ENCODE data around the gene CCNK. TPM values are rescaled to one million over a fixed set of nuclear protein-coding genes. Genes with fewer than 3 reads are reported as not detected.

CCNK gene
- total RNA-seq, 4 donors from 2014 or later = 14.5 to 42.6 (median 31.3) TPM

DNA sequence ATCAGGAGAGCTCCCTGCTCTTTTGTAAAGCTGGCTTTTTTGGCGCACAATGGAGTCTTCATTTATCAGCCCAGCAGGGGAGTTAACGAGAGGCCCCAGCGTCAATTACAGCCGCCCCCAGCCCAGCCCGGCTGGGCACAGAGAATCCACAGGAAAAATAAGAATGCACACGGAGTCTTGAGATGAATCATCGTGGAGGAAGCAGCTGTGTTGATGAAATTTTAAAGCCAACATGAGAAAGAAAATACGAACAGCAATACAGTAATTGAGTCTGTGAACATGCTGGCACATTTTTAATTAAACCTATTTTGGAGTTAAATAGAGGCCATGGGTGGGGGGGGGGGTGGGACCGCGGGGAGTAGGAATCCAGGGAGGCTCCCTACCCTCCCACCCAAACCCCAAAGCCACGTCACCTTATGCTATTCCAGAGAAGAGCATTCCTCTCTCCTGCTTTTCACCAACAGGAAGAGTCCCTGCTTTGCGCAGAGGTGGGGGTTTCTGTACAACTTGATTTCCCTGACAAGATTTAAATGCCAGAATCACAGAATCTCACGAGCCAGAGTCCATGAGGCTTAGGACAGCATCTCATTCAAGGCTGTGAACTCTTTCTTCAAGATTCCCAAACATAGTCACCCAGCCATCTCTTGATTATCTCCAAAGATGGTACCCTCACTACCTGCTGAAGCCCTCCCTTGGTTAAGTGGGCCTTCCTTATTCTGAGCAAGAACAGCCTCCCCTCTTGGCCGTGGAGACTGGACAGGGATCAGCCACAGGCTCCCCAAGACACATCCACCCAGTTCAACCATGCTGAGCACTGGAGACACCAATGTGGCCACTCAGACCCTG lies 50.3 kb downstream of the CCNK start:
- no peak for DNase-seq
- Histone ChIP-seq H3K4me1 (peaks cover 0 to 16% (median 4%) of the 10 kb centered on the region in 4 donors), H3K36me3 (no peaks in the 10 kb centered on the region), H3K4me3 (no peak overlapping the region), H3K9me3 (no peaks in the 10 kb centered on the region), H3K27ac (peak overlapping the region; percentile 1 to 41 (median 16)), H3K27me3 (no peaks in the 10 kb centered on the region)
- 34 to 55% methylated on average over 9 to 14 of the region's 14 CpGs for WGBS, 2 donors (ENCODE audit: low coverage in 1 of 2)
- in situ Hi-C loops (cut with MboI; ENCODE audit: low pct_ligation_motif_present in 1 of 4, low pct_unique_long_range_greater_than_20kb in 1 of 4, low sequenced_read_pairs in 3 of 4) = loop anchor here in 1 of 4 donors (25.0 kb wide), 1 partner anchor 356 kb away; no protein-coding TSS in a partner anchor
- no peak for TF ChIP-seq POLR2A (IDR thresholded peaks at IDR 0.05)
- TF ChIP-seq POLR2AphosphoS5 (IDR thresholded peaks at IDR 0.05) = no peak
- TF ChIP-seq EP300 (IDR thresholded peaks at IDR 0.05; ENCODE audit: low read depth) = no peak
- TF ChIP-seq, protein P1, sequence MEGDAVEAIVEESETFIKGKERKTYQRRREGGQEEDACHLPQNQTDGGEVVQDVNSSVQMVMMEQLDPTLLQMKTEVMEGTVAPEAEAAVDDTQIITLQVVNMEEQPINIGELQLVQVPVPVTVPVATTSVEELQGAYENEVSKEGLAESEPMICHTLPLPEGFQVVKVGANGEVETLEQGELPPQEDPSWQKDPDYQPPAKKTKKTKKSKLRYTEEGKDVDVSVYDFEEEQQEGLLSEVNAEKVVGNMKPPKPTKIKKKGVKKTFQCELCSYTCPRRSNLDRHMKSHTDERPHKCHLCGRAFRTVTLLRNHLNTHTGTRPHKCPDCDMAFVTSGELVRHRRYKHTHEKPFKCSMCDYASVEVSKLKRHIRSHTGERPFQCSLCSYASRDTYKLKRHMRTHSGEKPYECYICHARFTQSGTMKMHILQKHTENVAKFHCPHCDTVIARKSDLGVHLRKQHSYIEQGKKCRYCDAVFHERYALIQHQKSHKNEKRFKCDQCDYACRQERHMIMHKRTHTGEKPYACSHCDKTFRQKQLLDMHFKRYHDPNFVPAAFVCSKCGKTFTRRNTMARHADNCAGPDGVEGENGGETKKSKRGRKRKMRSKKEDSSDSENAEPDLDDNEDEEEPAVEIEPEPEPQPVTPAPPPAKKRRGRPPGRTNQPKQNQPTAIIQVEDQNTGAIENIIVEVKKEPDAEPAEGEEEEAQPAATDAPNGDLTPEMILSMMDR (IDR thresholded peaks at IDR 0.05) = no peak
- intact Hi-C loops (cut with DNase I; ENCODE audit: low total_unique reads) = no loop called here

DNA sequence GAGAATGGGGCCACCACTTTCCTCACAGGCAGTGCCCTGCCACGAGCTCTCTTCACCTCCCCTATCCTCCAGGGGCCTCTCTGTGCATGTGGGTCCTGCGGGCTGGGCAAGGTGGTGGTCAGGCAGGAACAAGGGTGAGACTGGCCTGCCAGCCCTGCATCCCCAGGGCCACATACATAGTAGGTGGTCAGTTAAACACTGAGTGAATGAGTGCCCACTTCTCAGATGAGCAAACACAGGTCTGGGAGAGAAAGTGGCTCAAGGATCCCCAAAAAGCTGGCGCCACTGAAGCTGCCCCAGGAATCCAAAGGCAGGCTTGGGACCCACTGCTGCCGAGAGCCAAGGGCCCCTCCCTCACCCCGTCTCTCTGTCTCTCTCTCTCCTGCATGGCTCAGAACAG lies 51.1 kb downstream of the CCNK start:
- no peaks in the 10 kb centered on the region for H3K36me3 ChIP-seq
- H3K4me3 ChIP-seq = no peak overlapping the region
- H3K27ac ChIP-seq = no peak overlapping the region
- peaks cover 3 to 24% (median 10%) of the 10 kb centered on the region in 4 donors for H3K4me1 ChIP-seq
- no peaks in the 10 kb centered on the region for H3K27me3 ChIP-seq
- intact Hi-C loops (cut with DNase I; ENCODE audit: low total_unique reads) (no loop called here), in situ Hi-C loops (cut with MboI; ENCODE audit: low pct_ligation_motif_present in 1 of 4, low pct_unique_long_range_greater_than_20kb in 1 of 4, low sequenced_read_pairs in 3 of 4) (loop anchor here in 1 of 4 donors (25.0 kb wide), 1 partner anchor 355 kb away; no protein-coding TSS in a partner anchor)
- WGBS, 2 donors (ENCODE audit: low coverage in 1 of 2) = 94% methylated on average over 5 of the region's 5 CpGs; no CpG with 5 or more reads in 1 of the 2 donors
- DNase-seq = no peak
- TF ChIP-seq EP300 (IDR thresholded peaks at IDR 0.05; ENCODE audit: low read depth) = no peak
- TF ChIP-seq POLR2AphosphoS5 (IDR thresholded peaks at IDR 0.05) = no peak
- TF ChIP-seq, protein P1 (IDR thresholded peaks at IDR 0.05) = no peak
- no peak for TF ChIP-seq POLR2A (IDR thresholded peaks at IDR 0.05)
- no peaks in the 10 kb centered on the region for H3K9me3 ChIP-seq

DNA sequence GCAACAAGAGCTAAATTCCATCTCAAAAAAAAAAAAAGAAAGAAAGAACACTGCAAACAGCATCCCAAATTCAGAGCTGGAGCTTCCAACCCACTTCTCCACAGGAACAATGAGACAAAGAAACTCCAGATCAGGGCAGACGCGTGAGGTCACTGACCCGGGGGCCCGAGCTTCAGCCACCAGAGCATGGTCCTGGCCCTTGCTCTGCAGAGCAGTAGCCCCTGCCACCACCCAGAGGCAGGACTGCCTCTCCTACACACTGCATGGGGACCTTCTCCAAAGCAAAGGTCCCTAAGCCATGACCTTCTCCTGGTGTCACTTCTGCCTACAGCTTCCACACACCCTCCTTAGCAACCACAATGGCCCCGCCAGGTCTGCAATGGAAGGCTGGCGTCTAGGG lies 53.1 kb downstream of the CCNK start:
- no peak overlapping the region for H3K4me3 ChIP-seq
- TF ChIP-seq, protein P1 (IDR thresholded peaks at IDR 0.05) = no peak
- TF ChIP-seq POLR2A (IDR thresholded peaks at IDR 0.05) = no peak
- no peak for TF ChIP-seq POLR2AphosphoS5 (IDR thresholded peaks at IDR 0.05)
- TF ChIP-seq EP300 (IDR thresholded peaks at IDR 0.05; ENCODE audit: low read depth) = no peak
- H3K36me3 ChIP-seq = no peaks in the 10 kb centered on the region
- in situ Hi-C loops (cut with MboI; ENCODE audit: low pct_ligation_motif_present in 1 of 4, low pct_unique_long_range_greater_than_20kb in 1 of 4, low sequenced_read_pairs in 3 of 4) (loop anchor here in 1 of 4 donors (25.0 kb wide), 1 partner anchor 353 kb away; no protein-coding TSS in a partner anchor), intact Hi-C loops (cut with DNase I; ENCODE audit: low total_unique reads) (no loop called here)
- H3K9me3 ChIP-seq = no peaks in the 10 kb centered on the region
- H3K27me3 ChIP-seq = no peaks in the 10 kb centered on the region
- peaks cover 3 to 40% (median 16%) of the 10 kb centered on the region in 4 donors for H3K4me1 ChIP-seq
- no peak for DNase-seq
- WGBS, 2 donors (ENCODE audit: low coverage in 1 of 2) = 86 to 100% methylated on average over 4 to 6 of the region's 6 CpGs
- H3K27ac ChIP-seq = peak overlapping the region in 3 of 4 donors; percentile 9 to 85 (median 54)

DNA sequence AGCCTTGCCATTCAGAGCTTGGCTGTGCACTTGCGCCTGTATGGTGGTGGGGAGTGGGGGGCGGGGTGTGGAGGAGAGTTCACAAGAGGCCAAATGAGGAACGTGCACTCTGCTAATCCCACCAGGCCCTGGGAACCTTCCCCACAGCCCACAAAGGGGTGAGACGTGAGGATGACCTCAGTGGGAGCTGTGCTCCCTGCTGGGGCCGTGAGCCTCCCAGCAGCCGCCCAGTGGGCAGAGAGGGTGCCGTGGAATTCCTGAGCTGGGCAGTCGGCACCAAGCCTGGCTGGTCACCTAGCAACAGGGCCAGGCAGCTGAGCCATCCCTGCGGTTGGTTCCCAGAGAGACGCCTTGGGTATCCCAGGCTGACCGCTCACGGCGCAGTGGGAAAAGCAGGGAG lies 53.7 kb downstream of the CCNK start:
- H3K9me3 ChIP-seq = no peaks in the 10 kb centered on the region
- intact Hi-C loops (cut with DNase I; ENCODE audit: low total_unique reads) (no loop called here), in situ Hi-C loops (cut with MboI; ENCODE audit: low pct_ligation_motif_present in 1 of 4, low pct_unique_long_range_greater_than_20kb in 1 of 4, low sequenced_read_pairs in 3 of 4) (loop anchor here in 1 of 4 donors (25.0 kb wide), 1 partner anchor 352 kb away; no protein-coding TSS in a partner anchor)
- no peaks in the 10 kb centered on the region for H3K36me3 ChIP-seq
- TF ChIP-seq EP300 (IDR thresholded peaks at IDR 0.05; ENCODE audit: low read depth) (no peak), POLR2A (IDR thresholded peaks at IDR 0.05) (no peak), POLR2AphosphoS5 (IDR thresholded peaks at IDR 0.05) (no peak)
- TF ChIP-seq, protein P1 (IDR thresholded peaks at IDR 0.05) = no peak
- 70 to 85% methylated on average over 4 to 13 of the region's 13 CpGs for WGBS, 2 donors (ENCODE audit: low coverage in 1 of 2)
- H3K27ac ChIP-seq = peak overlapping the region in 3 of 4 donors; percentile 54 to 85 (median 70)
- peaks cover 3 to 45% (median 18%) of the 10 kb centered on the region in 4 donors for H3K4me1 ChIP-seq
- H3K27me3 ChIP-seq = no peaks in the 10 kb centered on the region
- no peak for DNase-seq
- no peak overlapping the region for H3K4me3 ChIP-seq

All from transverse colon (tissue), 4 donors.